ENCODE measurements around the gene KIRREL3. TPM values are rescaled to one million over a fixed set of nuclear protein-coding genes. Genes with fewer than 3 reads are reported as not detected.

Gene KIRREL3
- total and polyA plus RNA-seq, 2 donors (not counting 3 experiments of a cell fraction or from before 2014, with no cell fraction given): not detected

GRCh38 chr11:126660761-126661425 is 339.7 kb downstream of the KIRREL3 start:
- Histone ChIP-seq H3K9me3 (replicated peaks; ENCODE audit: control insufficient read depth, insufficient read depth, low read length) (no peaks in the 10 kb centered on the region), H2AFZ (ENCODE audit: low read depth, low read length) (no peak overlapping the region), H4K20me1 (replicated peaks; ENCODE audit: control insufficient read depth, extremely low read depth, insufficient read depth, low read length) (no peaks in the 10 kb centered on the region), H3K4me1 (ENCODE audit: control insufficient read depth, extremely low read depth, insufficient read depth, low read length) (no peaks in the 10 kb centered on the region), H3K4me3 (replicated peaks in 1 of 3; ENCODE audit: insufficient read depth in 1 of 3, low read depth in 1 of 3, low read length in 3 of 3) (no peak overlapping the region), H3K4me2 (ENCODE audit: insufficient read depth, low read length) (no peak overlapping the region), H3K9me1 (replicated peaks; ENCODE audit: control insufficient read depth, extremely low read depth, insufficient read depth, low read length) (no peaks in the 10 kb centered on the region), H3K27ac (ENCODE audit: insufficient read depth, low read depth, low read length) (no peak overlapping the region), H3K9ac (replicated peaks; ENCODE audit: extremely low read depth, insufficient read depth, low read length) (no peak overlapping the region), H3K79me2 (ENCODE audit: control insufficient read depth, insufficient read depth, low read length) (no peaks in the 10 kb centered on the region), H3K27me3 (ENCODE audit: control insufficient read depth in 2 of 2, insufficient read depth in 2 of 2, low read length in 2 of 2) (no peaks in the 10 kb centered on the region), H3K36me3 (ENCODE audit: control insufficient read depth in 2 of 2, extremely low read depth in 1 of 2, insufficient read depth in 2 of 2, low read length in 2 of 2) (no peaks in the 10 kb centered on the region)
- FAIRE-seq (no peak), DNase-seq (ENCODE audit: low read depth, low spot score) (no peak)
- ChIA-PET POLR2A (no interaction called here), CTCF (no interaction called here)
- dilution Hi-C loops (cut with MboI; ENCODE audit: extremely low pct_ligation_motif_present, low sequenced_read_pairs) (no loop called here), intact Hi-C loops (cut with micrococcal nuclease) (no loop called here)
- BruUV-seq (replicated peaks): no TSS peak
- TF ChIP-seq MYC (IDR thresholded peaks at IDR 0.05; ENCODE audit: low read depth, low read length): no peak
- TF ChIP-seq, protein P1, sequence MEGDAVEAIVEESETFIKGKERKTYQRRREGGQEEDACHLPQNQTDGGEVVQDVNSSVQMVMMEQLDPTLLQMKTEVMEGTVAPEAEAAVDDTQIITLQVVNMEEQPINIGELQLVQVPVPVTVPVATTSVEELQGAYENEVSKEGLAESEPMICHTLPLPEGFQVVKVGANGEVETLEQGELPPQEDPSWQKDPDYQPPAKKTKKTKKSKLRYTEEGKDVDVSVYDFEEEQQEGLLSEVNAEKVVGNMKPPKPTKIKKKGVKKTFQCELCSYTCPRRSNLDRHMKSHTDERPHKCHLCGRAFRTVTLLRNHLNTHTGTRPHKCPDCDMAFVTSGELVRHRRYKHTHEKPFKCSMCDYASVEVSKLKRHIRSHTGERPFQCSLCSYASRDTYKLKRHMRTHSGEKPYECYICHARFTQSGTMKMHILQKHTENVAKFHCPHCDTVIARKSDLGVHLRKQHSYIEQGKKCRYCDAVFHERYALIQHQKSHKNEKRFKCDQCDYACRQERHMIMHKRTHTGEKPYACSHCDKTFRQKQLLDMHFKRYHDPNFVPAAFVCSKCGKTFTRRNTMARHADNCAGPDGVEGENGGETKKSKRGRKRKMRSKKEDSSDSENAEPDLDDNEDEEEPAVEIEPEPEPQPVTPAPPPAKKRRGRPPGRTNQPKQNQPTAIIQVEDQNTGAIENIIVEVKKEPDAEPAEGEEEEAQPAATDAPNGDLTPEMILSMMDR (IDR thresholded peaks at IDR 0.05; ENCODE audit: extremely low read depth in 1 of 2, insufficient read depth in 1 of 2, low read depth in 1 of 2, low read length in 2 of 2): no peak
- no peak for TF ChIP-seq GATA2 (IDR thresholded peaks at IDR 0.05; ENCODE audit: insufficient read depth, insufficient read length, low read depth, low read length)
- TF ChIP-seq FOS (IDR thresholded peaks at IDR 0.05; ENCODE audit: borderline replicate concordance, insufficient read depth, low read length): no peak
- no peak for TF ChIP-seq EZH2 (IDR thresholded peaks at IDR 0.05; ENCODE audit: borderline replicate concordance, low read depth, low read length, severe bottlenecking)
- TF ChIP-seq JUN (IDR thresholded peaks at IDR 0.05; ENCODE audit: borderline replicate concordance, insufficient read depth, insufficient read length, low read depth): no peak
- no peak for TF ChIP-seq POLR2A (IDR thresholded peaks at IDR 0.05; ENCODE audit: low read depth, low read length)
- TF ChIP-seq, protein P2, sequence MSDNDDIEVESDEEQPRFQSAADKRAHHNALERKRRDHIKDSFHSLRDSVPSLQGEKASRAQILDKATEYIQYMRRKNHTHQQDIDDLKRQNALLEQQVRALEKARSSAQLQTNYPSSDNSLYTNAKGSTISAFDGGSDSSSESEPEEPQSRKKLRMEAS (IDR thresholded peaks at IDR 0.05; ENCODE audit: insufficient read depth, insufficient read length): no peak
- no peak for TF ChIP-seq POLR2AphosphoS5 (IDR thresholded peaks at IDR 0.05; ENCODE audit: insufficient read depth, low read depth, low read length)

Data from endothelial cell of umbilical vein (primary cell).